ENCODE results near the gene MAP2K4.
A peak's percentile ranks its signal among the peaks of the same experiment; 100 is the strongest.

- TF ChIP-seq CTCF (IDR thresholded peaks at IDR 0.05 in 4 of 5, conservative IDR thresholded peaks at IDR 0.05 in 1 of 5) (peak; percentile 28 to 55 (median 35)), POLR2A (IDR thresholded peaks at IDR 0.05) (no peak)
Observed at GRCh38 chr17:11986942-11987329, 33.7 kb upstream of the MAP2K4 start.
